NCI-H128 (cell line): ENCODE measurements around the gene ALDH1L2.

Source experiments
- DNase-seq: peaks from one replicate; lab custom pipeline; 2025; ENCODE audit not compliant: unreplicated experiment; lab: John Stamatoyannopoulos, UW

The ALDH1L2 gene

GRCh38 chr12:105083551-105084105 lies 630 bp downstream of the ALDH1L2 start:
- no peak for DNase-seq

DNA sequence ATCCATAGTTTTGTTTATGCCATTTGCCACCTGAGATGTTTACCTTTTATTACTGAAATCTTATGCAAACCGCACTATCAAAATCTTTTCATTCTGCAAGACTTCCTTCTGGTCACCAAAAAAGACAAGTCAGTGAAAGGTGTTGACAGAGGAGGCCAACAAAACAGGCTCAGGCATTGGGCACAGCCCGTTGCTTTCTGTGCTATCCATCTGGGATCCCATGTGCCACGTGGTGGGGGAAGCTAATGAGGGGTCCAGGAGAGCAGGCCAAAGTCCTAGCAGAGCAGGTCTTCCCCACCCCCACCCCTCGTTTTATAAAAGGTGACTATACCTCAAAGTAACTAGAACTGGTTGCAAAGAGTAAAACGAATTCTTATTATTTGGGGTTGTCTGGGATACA lies 1.2 kb downstream of the ALDH1L2 start:
- DNase-seq: no peak

GRCh38 chr12:105078712-105079570 lies 5.3 kb downstream of the ALDH1L2 start:
- no peak for DNase-seq

DNA sequence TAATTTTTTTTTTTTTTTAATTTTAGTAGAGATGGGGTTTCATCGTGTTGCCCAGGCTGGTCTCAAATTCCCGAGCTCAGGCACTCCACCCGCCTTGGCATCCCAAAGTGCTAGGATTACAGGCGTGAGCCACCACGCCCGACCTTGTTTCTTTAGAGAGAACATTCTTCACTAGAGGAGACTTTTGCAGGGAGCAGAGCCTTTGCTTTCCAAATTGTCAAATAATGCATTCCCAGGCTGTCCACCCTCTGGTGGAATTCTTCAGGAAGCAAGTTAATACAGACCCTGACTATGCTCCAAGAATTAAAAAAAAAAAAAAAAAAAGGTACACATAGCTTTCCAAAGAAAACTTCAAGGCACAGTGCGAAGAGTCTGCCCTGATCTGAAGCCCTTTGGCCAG lies 6.8 kb downstream of the ALDH1L2 start:
- no peak for DNase-seq

DNA sequence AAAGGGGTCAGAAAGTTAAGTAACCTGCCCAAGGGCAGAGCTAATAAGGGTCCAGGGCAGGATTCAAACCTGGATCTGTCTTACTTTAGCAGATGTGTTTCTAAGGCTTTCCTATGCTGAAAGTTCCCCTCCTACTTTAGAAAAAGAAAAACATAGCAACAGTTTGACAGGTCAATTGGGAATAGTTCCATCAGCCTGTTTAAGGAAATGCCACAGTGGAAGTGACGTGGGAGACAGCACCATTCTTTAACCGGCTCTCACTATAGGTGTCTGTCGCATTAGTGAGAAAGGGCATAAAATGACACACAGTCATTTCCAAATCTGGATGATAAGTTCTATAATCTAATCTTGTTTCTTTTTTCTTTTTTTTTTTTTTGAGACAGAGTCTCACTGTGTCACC lies 7.3 kb downstream of the ALDH1L2 start:
- DNase-seq: no peak

DNA sequence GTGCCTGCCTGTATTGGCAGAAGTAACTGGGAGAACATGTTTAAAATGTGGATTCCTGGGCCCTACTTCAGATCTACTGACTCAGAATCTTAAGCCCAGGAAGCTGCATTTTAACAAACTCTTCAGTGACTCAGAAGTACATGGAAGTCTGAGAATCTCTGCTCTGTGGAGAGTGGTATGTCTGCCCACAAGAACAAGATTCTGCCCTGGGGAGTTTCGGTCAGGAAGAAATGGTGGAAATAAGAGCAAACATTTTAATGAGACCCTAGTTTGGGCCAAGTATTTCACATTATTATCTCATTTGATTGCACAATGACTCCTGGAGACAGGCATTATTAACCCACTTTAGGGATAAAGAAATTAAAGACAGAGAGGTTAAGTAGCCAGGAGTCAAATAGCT lies 8.2 kb downstream of the ALDH1L2 start:
- no peak for DNase-seq

GRCh38 chr12:105072888-105073488 lies 11.3 kb downstream of the ALDH1L2 start:
- no peak for DNase-seq

DNA sequence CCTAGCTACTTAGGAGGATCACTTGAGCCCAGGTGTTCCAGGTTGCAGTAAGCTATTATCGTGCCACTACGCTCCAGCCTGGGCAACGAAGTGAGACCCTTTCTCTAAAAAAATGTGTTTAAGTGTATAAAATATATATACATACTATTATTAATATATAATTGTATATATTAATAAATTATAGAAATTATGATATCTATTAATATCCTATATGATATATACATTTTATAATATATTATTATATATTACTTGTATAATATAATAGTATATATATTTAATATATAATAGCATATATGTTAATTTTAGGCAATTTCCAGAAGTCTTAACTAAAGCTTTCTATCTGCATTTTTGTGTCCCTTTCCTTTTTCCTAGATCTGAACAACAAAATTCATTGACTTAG lies 12.3 kb downstream of the ALDH1L2 start:
- DNase-seq: no peak

- DNase-seq: no peak
Measured at GRCh38 chr12:105069936-105070702, 14.1 kb downstream of the ALDH1L2 start.

DNA sequence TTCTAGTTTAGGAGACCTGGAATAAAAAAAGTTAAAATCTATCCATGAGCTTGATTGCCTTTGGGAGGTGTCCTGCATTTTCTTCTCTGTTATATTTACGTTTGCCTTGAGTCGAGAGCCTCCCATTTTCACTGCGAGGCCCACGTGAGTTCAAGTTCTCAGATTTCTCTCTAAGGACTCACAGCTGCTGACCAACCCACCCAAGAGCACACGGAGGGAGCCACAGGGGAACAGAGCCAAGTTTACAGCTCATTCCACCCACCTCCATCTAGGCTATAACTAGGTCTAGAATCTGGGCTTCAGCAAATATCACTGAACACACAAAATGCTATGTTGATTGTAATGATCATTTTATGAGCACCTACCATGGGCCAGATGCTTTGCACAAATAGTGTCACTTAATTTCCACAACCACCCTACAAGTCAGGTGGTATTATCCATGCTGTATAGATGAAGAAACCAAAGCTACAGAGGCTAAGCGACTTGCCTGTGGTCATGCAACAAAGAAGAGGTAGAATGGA lies 16.7 kb downstream of the ALDH1L2 start:
- DNase-seq: no peak

DNA sequence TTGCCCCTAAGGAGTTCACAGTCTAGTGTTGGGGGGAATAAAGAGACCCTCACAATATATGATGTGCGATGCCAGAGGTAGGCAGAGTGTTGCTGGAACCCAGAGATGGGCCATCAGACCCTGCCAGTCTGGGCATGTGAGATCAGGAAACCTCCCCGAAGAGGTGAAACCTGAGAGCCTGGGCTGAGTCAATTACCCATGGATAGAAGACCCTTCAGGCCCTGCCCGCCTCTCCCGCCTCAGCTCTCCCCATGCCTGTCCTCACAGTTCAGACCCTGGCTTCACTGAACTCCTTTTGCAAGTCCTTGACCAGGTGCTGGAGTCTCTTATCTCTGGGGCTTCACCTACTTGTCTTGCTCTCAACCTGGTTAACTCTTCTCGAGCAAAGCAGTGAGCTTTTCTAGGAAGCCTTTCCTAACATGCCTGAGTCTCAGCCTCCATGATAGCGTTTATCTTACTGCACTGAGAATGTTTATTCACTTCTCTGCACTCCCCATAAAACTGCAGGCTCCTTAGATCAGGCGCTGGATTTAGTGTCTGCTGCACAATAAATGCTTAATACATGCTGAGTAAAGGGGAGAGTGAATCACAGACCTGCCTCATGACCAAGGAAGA lies 19.6 kb downstream of the ALDH1L2 start:
- DNase-seq: no peak

GRCh38 chr12:105060715-105061378 lies 23.4 kb downstream of the ALDH1L2 start:
- DNase-seq: no peak

- no peak for DNase-seq
Measured at GRCh38 chr12:105057174-105057573, 27.1 kb downstream of the ALDH1L2 start.

GRCh38 chr12:105053116-105053572 lies 31.1 kb downstream of the ALDH1L2 start:
- peak; percentile 72 for DNase-seq

- no peak for DNase-seq
Measured at GRCh38 chr12:105051981-105052380, 32.3 kb downstream of the ALDH1L2 start.

- no peak for DNase-seq
Measured at GRCh38 chr12:105048315-105048714, 35.9 kb downstream of the ALDH1L2 start.

GRCh38 chr12:105047308-105047707 lies 37.0 kb downstream of the ALDH1L2 start:
- DNase-seq: no peak

GRCh38 chr12:105041186-105041585 lies 43.1 kb downstream of the ALDH1L2 start:
- DNase-seq: no peak

DNA sequence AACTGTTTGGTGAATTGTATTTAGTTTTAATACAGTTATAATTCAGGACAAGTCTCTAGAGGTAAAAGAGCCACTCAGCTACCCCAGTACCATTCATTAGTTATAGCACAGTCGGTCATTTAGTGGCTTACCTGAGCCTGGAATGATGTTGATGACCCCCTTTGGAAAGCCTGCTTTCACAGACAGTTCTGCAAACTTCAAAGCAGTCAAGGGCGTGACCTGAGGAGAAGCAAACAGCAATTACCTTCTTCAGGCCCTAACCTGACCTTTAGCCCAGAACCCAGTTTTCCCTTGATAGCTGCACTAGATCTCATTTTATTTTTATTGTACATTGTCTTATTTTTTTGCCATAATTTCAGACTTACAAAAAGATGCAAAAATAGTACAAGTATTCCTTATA lies 43.8 kb downstream of the ALDH1L2 start:
- no peak for DNase-seq

DNA sequence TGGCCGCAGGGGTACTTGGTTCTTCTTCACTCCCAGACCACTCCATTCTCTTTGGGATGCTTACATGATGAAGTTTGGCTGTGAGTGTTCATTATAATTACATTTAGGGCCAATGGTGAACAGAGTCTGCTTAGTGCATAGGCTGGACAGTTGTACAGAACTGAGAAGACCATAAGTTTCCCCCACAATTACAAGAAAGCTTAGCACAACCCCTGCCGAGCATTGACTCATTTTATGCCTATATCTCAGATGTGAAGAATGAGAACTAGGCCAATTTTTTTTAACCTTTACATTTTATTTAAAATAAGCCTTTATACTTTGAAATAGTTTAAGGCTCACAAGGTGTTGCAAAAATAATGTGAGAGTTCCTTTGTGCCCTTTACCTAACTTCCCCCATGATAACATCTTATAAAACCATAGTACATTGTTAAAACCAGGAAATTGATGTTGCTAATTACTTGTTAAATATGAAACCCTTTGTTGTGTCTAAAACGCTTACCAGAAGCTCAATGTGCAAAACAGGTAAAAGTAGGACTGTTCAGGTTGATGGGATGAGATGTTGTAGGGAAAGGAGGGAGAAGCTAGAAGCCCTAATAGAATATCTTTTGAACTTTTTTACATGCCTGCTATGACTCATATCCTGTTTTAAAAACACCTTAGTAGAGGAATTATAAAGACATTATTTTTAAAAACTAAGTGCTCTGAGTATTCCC lies 47.2 kb downstream of the ALDH1L2 start:
- no peak for DNase-seq
